ENCODE results near the gene CCDC12. TPM values are rescaled to one million over a fixed set of nuclear protein-coding genes. Genes with fewer than 3 reads are reported as not detected.

The CCDC12 gene
- total and polyA plus RNA-seq, 3 donors from 2014 or later = 43.3 to 66.6 (median 59.6) TPM

DNA sequence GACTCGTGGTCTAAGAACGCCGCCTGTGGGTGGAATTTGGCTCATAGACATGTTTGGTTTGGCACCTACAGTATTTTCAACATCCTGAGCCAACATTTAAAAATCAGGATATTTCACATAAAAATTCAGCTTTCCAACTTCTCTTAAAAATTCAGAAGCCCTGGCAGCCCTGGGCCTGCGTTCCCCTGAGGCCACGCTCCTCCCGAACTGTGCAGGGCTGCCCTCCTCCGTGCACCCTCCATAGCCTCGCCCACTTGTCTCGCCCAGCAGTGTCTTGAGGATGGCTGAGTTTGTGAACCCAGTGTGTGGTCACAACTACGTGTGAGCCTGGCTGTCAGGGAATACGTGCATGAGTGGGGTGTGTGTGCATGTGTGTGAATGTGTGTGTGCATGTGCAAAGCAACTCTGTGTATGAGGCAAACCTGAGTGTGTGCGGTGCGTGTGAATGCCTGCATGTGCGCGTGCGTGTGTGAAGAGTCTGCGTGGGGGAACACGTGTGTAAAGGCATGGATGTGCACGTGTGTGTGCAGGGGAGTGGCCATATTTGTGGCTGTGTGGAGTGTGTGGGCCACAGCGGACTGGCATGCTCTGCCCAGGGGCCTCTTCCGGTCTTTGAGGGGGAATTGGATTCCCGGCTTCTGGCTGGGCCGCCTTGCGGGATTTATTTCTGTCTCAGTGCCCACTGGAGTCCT lies 68.1 kb downstream of the CCDC12 start:
- intact Hi-C loops (cut with DNase I; ENCODE audit: low total_unique reads) = no loop called here
- 56 to 64% methylated on average over 19 to 24 of the region's 24 CpGs for WGBS, 2 donors
- Histone ChIP-seq H3K27me3 (no peaks in the 10 kb centered on the region), H3K4me1 (peaks cover 9% of the 10 kb centered on the region), H3K27ac (no peak overlapping the region), H3K9me3 (no peaks in the 10 kb centered on the region), H3K36me3 (ENCODE audit: low read depth, missing control alignments) (no peaks in the 10 kb centered on the region), H3K4me3 (no peak overlapping the region)
- DNase-seq = no peak
- TF ChIP-seq POLR2A (IDR thresholded peaks at IDR 0.05) = no peak
- TF ChIP-seq, protein P1, sequence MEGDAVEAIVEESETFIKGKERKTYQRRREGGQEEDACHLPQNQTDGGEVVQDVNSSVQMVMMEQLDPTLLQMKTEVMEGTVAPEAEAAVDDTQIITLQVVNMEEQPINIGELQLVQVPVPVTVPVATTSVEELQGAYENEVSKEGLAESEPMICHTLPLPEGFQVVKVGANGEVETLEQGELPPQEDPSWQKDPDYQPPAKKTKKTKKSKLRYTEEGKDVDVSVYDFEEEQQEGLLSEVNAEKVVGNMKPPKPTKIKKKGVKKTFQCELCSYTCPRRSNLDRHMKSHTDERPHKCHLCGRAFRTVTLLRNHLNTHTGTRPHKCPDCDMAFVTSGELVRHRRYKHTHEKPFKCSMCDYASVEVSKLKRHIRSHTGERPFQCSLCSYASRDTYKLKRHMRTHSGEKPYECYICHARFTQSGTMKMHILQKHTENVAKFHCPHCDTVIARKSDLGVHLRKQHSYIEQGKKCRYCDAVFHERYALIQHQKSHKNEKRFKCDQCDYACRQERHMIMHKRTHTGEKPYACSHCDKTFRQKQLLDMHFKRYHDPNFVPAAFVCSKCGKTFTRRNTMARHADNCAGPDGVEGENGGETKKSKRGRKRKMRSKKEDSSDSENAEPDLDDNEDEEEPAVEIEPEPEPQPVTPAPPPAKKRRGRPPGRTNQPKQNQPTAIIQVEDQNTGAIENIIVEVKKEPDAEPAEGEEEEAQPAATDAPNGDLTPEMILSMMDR (IDR thresholded peaks at IDR 0.05) = peak in 1 of 3 experiments; percentile 36

DNA sequence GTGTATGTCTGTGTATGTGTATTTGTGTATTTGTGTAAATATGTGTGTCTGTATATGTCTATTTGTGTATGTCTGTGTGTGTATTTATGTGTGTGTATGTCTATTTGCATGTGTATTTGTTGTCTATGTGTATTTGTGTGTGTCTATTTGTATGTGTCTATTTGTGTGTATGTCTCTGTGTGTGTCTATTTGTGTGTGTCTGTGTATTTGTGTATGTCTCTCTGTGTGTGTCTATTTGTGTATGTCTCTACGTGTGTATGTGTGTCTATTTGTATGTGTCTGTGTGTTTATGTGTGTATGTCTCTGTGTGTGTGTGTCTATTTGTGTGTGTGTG lies 68.6 kb downstream of the CCDC12 start:
- TF ChIP-seq POLR2A (IDR thresholded peaks at IDR 0.05) = no peak
- TF ChIP-seq, protein P1 (IDR thresholded peaks at IDR 0.05) = peak in 1 of 3 experiments; percentile 27
- Histone ChIP-seq H3K4me1 (peaks cover 9% of the 10 kb centered on the region), H3K36me3 (ENCODE audit: low read depth, missing control alignments) (no peaks in the 10 kb centered on the region), H3K4me3 (no peak overlapping the region), H3K27ac (no peak overlapping the region), H3K27me3 (no peaks in the 10 kb centered on the region), H3K9me3 (no peaks in the 10 kb centered on the region)
- intact Hi-C loops (cut with DNase I; ENCODE audit: low total_unique reads) = no loop called here
- 38 to 40% methylated on average over 1 of the region's 1 CpG for WGBS, 2 donors
- no peak for DNase-seq

DNA sequence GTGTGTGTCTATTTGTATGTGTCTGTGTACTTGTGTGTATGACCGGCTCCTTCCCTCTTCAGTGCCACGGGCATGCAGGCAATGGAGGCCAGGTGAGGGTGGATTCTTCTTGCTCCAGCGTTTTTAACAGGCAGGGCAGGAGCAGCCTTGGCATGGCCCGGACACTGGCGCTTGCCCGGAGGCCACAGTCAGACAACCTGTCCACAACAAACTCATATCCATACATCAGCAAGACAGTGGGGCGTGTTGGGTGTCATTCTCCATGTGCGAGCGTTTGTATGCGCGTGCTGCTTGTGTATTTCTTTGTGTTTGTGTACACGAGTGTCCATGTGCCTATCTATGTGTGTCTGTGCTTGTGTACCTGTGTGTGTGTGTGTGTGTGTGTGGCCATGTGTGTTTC lies 69.3 kb downstream of the CCDC12 start:
- Histone ChIP-seq H3K27ac (no peak overlapping the region), H3K27me3 (no peaks in the 10 kb centered on the region), H3K9me3 (no peaks in the 10 kb centered on the region), H3K36me3 (ENCODE audit: low read depth, missing control alignments) (no peaks in the 10 kb centered on the region), H3K4me3 (no peak overlapping the region), H3K4me1 (peaks cover 9% of the 10 kb centered on the region)
- WGBS, 2 donors = 88 to 90% methylated on average over 10 to 12 of the region's 12 CpGs
- no peak for DNase-seq
- TF ChIP-seq, protein P1 (IDR thresholded peaks at IDR 0.05) = no peak
- TF ChIP-seq POLR2A (IDR thresholded peaks at IDR 0.05) = no peak
- intact Hi-C loops (cut with DNase I; ENCODE audit: low total_unique reads) = no loop called here

DNA sequence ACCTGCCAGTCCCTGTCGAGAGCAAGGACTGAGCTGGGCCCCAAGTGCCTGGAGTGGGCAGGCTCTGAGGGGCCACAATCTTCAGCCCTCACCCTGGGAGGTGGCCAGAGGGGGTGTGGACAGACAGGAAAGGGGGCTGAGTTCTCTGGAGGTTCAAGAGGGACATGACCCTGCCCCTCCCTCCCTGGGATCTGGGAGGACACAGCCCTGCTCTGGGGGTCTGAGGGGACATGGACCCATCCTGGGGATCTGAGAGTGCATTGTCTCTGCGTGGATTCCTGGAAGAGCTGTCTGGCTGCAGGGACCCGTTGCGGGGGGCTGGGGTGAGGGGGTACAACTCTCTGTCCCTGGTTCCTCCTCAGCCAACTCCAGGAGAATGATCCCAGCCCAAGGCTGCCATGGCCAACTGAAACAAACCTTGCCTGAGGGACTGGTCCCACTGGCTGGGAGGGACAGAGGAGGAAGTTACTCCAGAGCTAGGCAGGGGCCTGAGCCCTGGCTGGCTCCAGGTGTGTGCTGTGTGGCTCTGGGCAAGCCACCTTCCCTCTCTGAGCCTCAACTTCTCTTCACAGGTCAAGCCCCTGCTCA lies 70.0 kb downstream of the CCDC12 start:
- no peak for DNase-seq
- Histone ChIP-seq H3K36me3 (ENCODE audit: low read depth, missing control alignments) (no peaks in the 10 kb centered on the region), H3K4me1 (peaks cover 9% of the 10 kb centered on the region), H3K4me3 (no peak overlapping the region), H3K27ac (no peak overlapping the region), H3K9me3 (no peaks in the 10 kb centered on the region), H3K27me3 (no peaks in the 10 kb centered on the region)
- no peak for TF ChIP-seq POLR2A (IDR thresholded peaks at IDR 0.05)
- TF ChIP-seq, protein P1 (IDR thresholded peaks at IDR 0.05) = no peak
- intact Hi-C loops (cut with DNase I; ENCODE audit: low total_unique reads) = no loop called here
- WGBS, 2 donors = 89% methylated on average over 4 of the region's 4 CpGs; no CpG with 5 or more reads in 1 of the 2 donors
